PFSK-1 (cell line): ENCODE data around the gene R3HDM1.

Experiments used
- FOXP2 ChIP-seq: optimal IDR thresholded peaks from 2 replicates; pipeline ENCODE3; 2011; ENCODE audit warnings: borderline replicate concordance, control low read depth, inconsistent platforms; ENCODE audit not compliant: insufficient read depth; ENCODE audit errors: extremely low read length, extremely low read depth
- POLR2AphosphoS5 ChIP-seq: IDR thresholded peaks from 2 replicates; pipeline ENCODE4 v1.6.1; 2012; ENCODE audit warnings: low read depth, mild to moderate bottlenecking, control low read depth, low read length, moderate library complexity
- REST ChIP-seq, 2 experiments: IDR thresholded peaks; 2 replicates each; pipeline versions ENCODE4 v1.6.1 to v1.8.0; 2011 to 2012; ENCODE audit warnings: low read depth in 2 of 2, low read length in 2 of 2, control low read depth in 1 of 2, inconsistent platforms in 1 of 2, mild to moderate bottlenecking in 1 of 2, moderate library complexity in 1 of 2; ENCODE audit not compliant: insufficient read depth in 1 of 2
- SIN3A ChIP-seq: IDR thresholded peaks from 2 replicates; pipeline ENCODE4 v1.6.1; 2012; ENCODE audit warnings: mild to moderate bottlenecking, low read length, moderate library complexity, borderline replicate concordance; ENCODE audit not compliant: insufficient read depth
- TAF1 ChIP-seq: IDR thresholded peaks from 2 replicates; pipeline ENCODE4 v1.6.1; 2012; ENCODE audit warnings: low read length, control low read depth, borderline replicate concordance; ENCODE audit not compliant: insufficient read depth

- no peak for TF ChIP-seq POLR2AphosphoS5
- TF ChIP-seq FOXP2: no peak
- TF ChIP-seq SIN3A: no peak
- no peak for TF ChIP-seq REST (IDR thresholded peaks at IDR 0.05; ENCODE audit: insufficient read depth in 1 of 2, low read depth in 2 of 2, low read length in 2 of 2)
- TF ChIP-seq TAF1: no peak
Observed at GRCh38 chr2:135667045-135667444, 135.8 kb downstream of the R3HDM1 start.
